Neuronal stem cell (in vitro differentiated cells): Measurements from ENCODE around the gene SPNS2.

Experiments used
- DNase-seq: peaks from one replicate; pipeline ENCODE4 v3.0.0-alpha.2; 2013; ENCODE audit warnings: low spot score
- H2AFZ ChIP-seq: one replicate; pipeline ENCODE4 v1.6.1; 2013; ENCODE audit warnings: mild to moderate bottlenecking, low read length, inconsistent platforms
- H2AK5ac ChIP-seq: 2 replicates; pipeline ENCODE4 v1.6.1; 2013; ENCODE audit warnings: low read depth, mild to moderate bottlenecking, inconsistent platforms, low read length, moderate library complexity, mixed read lengths
- H2BK120ac ChIP-seq: 2 replicates; pipeline ENCODE4 v1.6.1; 2013; ENCODE audit warnings: low read depth, mild to moderate bottlenecking, inconsistent platforms, low read length, moderate library complexity, mixed read lengths
- H2BK12ac ChIP-seq: one replicate; pipeline ENCODE4 v1.6.1; 2013; ENCODE audit warnings: low read length, inconsistent platforms
- H2BK15ac ChIP-seq: 2 replicates; pipeline ENCODE4 v1.6.1; 2013; ENCODE audit warnings: mild to moderate bottlenecking, low read length, inconsistent platforms, mixed read lengths
- H2BK5ac ChIP-seq: one replicate; pipeline ENCODE4 v1.6.1; 2013; ENCODE audit warnings: inconsistent platforms, mild to moderate bottlenecking, low read length, moderate library complexity
- H3K14ac ChIP-seq: one replicate; pipeline ENCODE4 v1.6.1; 2013; ENCODE audit warnings: low read length, inconsistent platforms
- H3K18ac ChIP-seq: 2 replicates; pipeline ENCODE4 v1.6.1; 2013; ENCODE audit warnings: low read length, inconsistent platforms
- H3K23ac ChIP-seq: 2 replicates; pipeline ENCODE4 v1.6.1; 2013; ENCODE audit warnings: low read depth, mild to moderate bottlenecking, mixed read lengths, low read length, inconsistent platforms; ENCODE audit not compliant: poor library complexity
- H3K27ac ChIP-seq: replicated peaks from 3 replicates; pipeline ENCODE4 v1.5.1; 2013; ENCODE audit warnings: low read length, inconsistent platforms
- H3K27me3 ChIP-seq, 3 experiments: 2 replicates each; pipeline ENCODE4 v1.6.1; 2013; ENCODE audit warnings: low read length in 3 of 3, mild to moderate bottlenecking in 2 of 3, inconsistent platforms in 1 of 3, low read depth in 1 of 3, mixed read lengths in 1 of 3, moderate library complexity in 1 of 3; ENCODE audit not compliant: control insufficient read depth in 3 of 3, insufficient read depth in 3 of 3
- H3K36me3 ChIP-seq, 2 donors: replicated peaks in 1 of 2; 2 replicates each; pipeline ENCODE4 v1.6.1; 2013; ENCODE audit warnings: low read length in 2 of 2; ENCODE audit not compliant: control insufficient read depth in 2 of 2, insufficient read depth in 2 of 2
- H3K4ac ChIP-seq: 2 replicates; pipeline ENCODE4 v1.6.1; 2013; ENCODE audit warnings: inconsistent platforms, mild to moderate bottlenecking, low read length, moderate library complexity
- H3K4me1 ChIP-seq, 2 donors: 1 replicate in 1 of 2; 2 replicates in 1 of 2; pipeline ENCODE4 v1.6.1; 2013; ENCODE audit warnings: low read length in 2 of 2, low read depth in 1 of 2; ENCODE audit not compliant: control insufficient read depth in 2 of 2, insufficient read depth in 1 of 2
- H3K4me2 ChIP-seq: one replicate; pipeline ENCODE4 v1.6.1; 2013; ENCODE audit warnings: mild to moderate bottlenecking, low read length, inconsistent platforms; ENCODE audit not compliant: insufficient read depth, poor library complexity, severe bottlenecking
- H3K4me3 ChIP-seq, 2 donors: 2 replicates each; pipeline ENCODE4 v1.5.1; 2013; ENCODE audit warnings: low read length in 2 of 2, mild to moderate bottlenecking in 2 of 2, inconsistent platforms in 1 of 2, moderate library complexity in 1 of 2
- H3K79me1 ChIP-seq: one replicate; pipeline ENCODE4 v1.6.1; 2013; ENCODE audit warnings: low read depth, mild to moderate bottlenecking, inconsistent platforms, low read length, moderate library complexity
- H3K9ac ChIP-seq: one replicate; pipeline ENCODE4 v1.6.1; 2013; ENCODE audit warnings: mild to moderate bottlenecking, low read depth, low read length, inconsistent platforms; ENCODE audit not compliant: poor library complexity
- H3K9me3 ChIP-seq, 2 donors: replicated peaks in 1 of 2; 2 replicates each; pipeline versions ENCODE3 to v1.6.1; 2013; ENCODE audit warnings: low read length in 2 of 2, mild to moderate bottlenecking in 2 of 2, inconsistent platforms in 1 of 2, low read depth in 1 of 2, mixed read lengths in 1 of 2, moderate library complexity in 1 of 2; ENCODE audit not compliant: control insufficient read depth in 2 of 2, insufficient read depth in 1 of 2
- H4K8ac ChIP-seq: one replicate; pipeline ENCODE4 v1.6.1; 2013; ENCODE audit warnings: low read depth, mild to moderate bottlenecking, inconsistent platforms, low read length, moderate library complexity
- H4K91ac ChIP-seq: one replicate; pipeline ENCODE4 v1.6.1; 2013; ENCODE audit warnings: low read length, low read depth, mild to moderate bottlenecking, inconsistent platforms; ENCODE audit not compliant: poor library complexity
- WGBS, 2 donors: extraction: QIAGEN DNeasy Blood & Tissue Kit; methylation state at CpG; one replicate each; pipeline ENCODE4 v1.1.7; 2013; ENCODE audit warnings: missing lambda C conversion rate in 2 of 2, mixed read lengths in 1 of 2; ENCODE audit not compliant: insufficient read length in 2 of 2, insufficient replicate concordance in 1 of 2; ENCODE audit errors: extremely low coverage in 2 of 2; 5-methylcytosine and 5-hydroxymethylcytosine counted together

SPNS2 gene

GRCh38 chr17:4539025-4539424 lies 40.3 kb downstream of the SPNS2 start:
- Histone ChIP-seq H2AFZ (no peak overlapping the region), H3K27me3 (no peaks in the 10 kb centered on the region), H2AK5ac (no peak overlapping the region), H3K27ac (no peak overlapping the region), H2BK12ac (no peak overlapping the region), H3K4ac (no peak overlapping the region), H2BK5ac (no peak overlapping the region), H3K36me3 (peaks cover 38 to 63% of the 10 kb centered on the region in 2 donors), H3K23ac (no peak overlapping the region), H3K79me1 (peaks cover 17% of the 10 kb centered on the region), H3K9ac (no peak overlapping the region), H2BK15ac (no peak overlapping the region), H3K4me1 (peaks cover 4 to 17% of the 10 kb centered on the region in 2 donors), H3K4me3 (no peak overlapping the region), H3K4me2 (no peak overlapping the region), H3K14ac (no peak overlapping the region), H3K9me3 (no peaks in the 10 kb centered on the region), H4K91ac (no peak overlapping the region), H3K18ac (no peak overlapping the region), H4K8ac (no peak overlapping the region), H2BK120ac (no peak overlapping the region)
- no CpG with 5 or more reads among the region's 8 CpGs for WGBS, 2 donors
- DNase-seq = no peak

GRCh38 chr17:4539576-4540223 lies 41.0 kb downstream of the SPNS2 start:
- Histone ChIP-seq H4K8ac (no peak overlapping the region), H3K27ac (no peak overlapping the region), H3K27me3 (no peaks in the 10 kb centered on the region), H2BK15ac (no peak overlapping the region), H3K4me1 (peaks cover 0 to 13% of the 10 kb centered on the region in 2 donors), H3K9me3 (no peaks in the 10 kb centered on the region), H2BK12ac (no peak overlapping the region), H2BK120ac (no peak overlapping the region), H2AK5ac (no peak overlapping the region), H3K9ac (no peak overlapping the region), H2BK5ac (no peak overlapping the region), H2AFZ (no peak overlapping the region), H3K4me3 (no peak overlapping the region), H3K14ac (no peak overlapping the region), H4K91ac (no peak overlapping the region), H3K4ac (no peak overlapping the region), H3K23ac (no peak overlapping the region), H3K18ac (no peak overlapping the region), H3K4me2 (no peak overlapping the region), H3K79me1 (peaks cover 17% of the 10 kb centered on the region), H3K36me3 (peaks cover 42 to 67% of the 10 kb centered on the region in 2 donors)
- no CpG with 5 or more reads among the region's 26 CpGs for WGBS, 2 donors
- no peak for DNase-seq

- no peak overlapping the region for H3K18ac ChIP-seq
- H3K27ac ChIP-seq = no peak overlapping the region
- H3K4me1 ChIP-seq = peaks cover 0 to 13% of the 10 kb centered on the region in 2 donors
- WGBS, 2 donors = no CpG with 5 or more reads among the region's 14 CpGs
- H3K79me1 ChIP-seq = peaks cover 17% of the 10 kb centered on the region
- no peak overlapping the region for H3K4ac ChIP-seq
- peaks cover 42 to 67% of the 10 kb centered on the region in 2 donors for H3K36me3 ChIP-seq
- H3K4me3 ChIP-seq = no peak overlapping the region
- DNase-seq = no peak
- H3K9ac ChIP-seq = no peak overlapping the region
- H3K4me2 ChIP-seq = no peak overlapping the region
- H4K91ac ChIP-seq = no peak overlapping the region
- H4K8ac ChIP-seq = no peak overlapping the region
- H2AK5ac ChIP-seq = no peak overlapping the region
- H3K14ac ChIP-seq = no peak overlapping the region
- no peak overlapping the region for H3K23ac ChIP-seq
- no peaks in the 10 kb centered on the region for H3K9me3 ChIP-seq
- no peak overlapping the region for H2BK12ac ChIP-seq
- H2BK5ac ChIP-seq = peak overlapping the region; percentile 75
- no peak overlapping the region for H2AFZ ChIP-seq
- no peaks in the 10 kb centered on the region for H3K27me3 ChIP-seq
- no peak overlapping the region for H2BK15ac ChIP-seq
- no peak overlapping the region for H2BK120ac ChIP-seq
Observed at GRCh38 chr17:4540224-4540651, 41.6 kb downstream of the SPNS2 start.

GRCh38 chr17:4540687-4541327 lies 42.1 kb downstream of the SPNS2 start:
- H4K91ac ChIP-seq = no peak overlapping the region
- peaks cover 17% of the 10 kb centered on the region for H3K79me1 ChIP-seq
- H3K14ac ChIP-seq = no peak overlapping the region
- H2AFZ ChIP-seq = no peak overlapping the region
- H3K4me2 ChIP-seq = no peak overlapping the region
- H4K8ac ChIP-seq = no peak overlapping the region
- peak overlapping the region; percentile 75 for H2BK5ac ChIP-seq
- no peak overlapping the region for H2AK5ac ChIP-seq
- peaks cover 43 to 69% of the 10 kb centered on the region in 2 donors for H3K36me3 ChIP-seq
- no peaks in the 10 kb centered on the region for H3K9me3 ChIP-seq
- no peak overlapping the region for H3K18ac ChIP-seq
- DNase-seq = no peak
- no peak overlapping the region for H2BK15ac ChIP-seq
- peaks cover 0 to 8% of the 10 kb centered on the region in 2 donors for H3K4me1 ChIP-seq
- no peak overlapping the region for H3K9ac ChIP-seq
- no peak overlapping the region for H3K27ac ChIP-seq
- H3K23ac ChIP-seq = no peak overlapping the region
- no peak overlapping the region for H2BK12ac ChIP-seq
- no peaks in the 10 kb centered on the region for H3K27me3 ChIP-seq
- no peak overlapping the region for H3K4ac ChIP-seq
- no peak overlapping the region for H3K4me3 ChIP-seq
- H2BK120ac ChIP-seq = no peak overlapping the region
- WGBS, 2 donors = no CpG with 5 or more reads among the region's 15 CpGs
